ENCODE measurements around the gene FGF14.

GRCh38 chr13:101709952-101710351 lies 691.9 kb downstream of the FGF14 start:
- TF ChIP-seq CTCF (IDR thresholded peaks at IDR 0.05) (no peak), EZH2 (IDR thresholded peaks at IDR 0.05) (no peak), EZH2phosphoT487 (IDR thresholded peaks at IDR 0.05) (no peak)

All from neural progenitor cell (in vitro differentiated cells).